GM18526 (cell line): Measurements from ENCODE around the gene KIF26B.

Experiments used
- POLR2A ChIP-seq: IDR thresholded peaks from 3 replicates; pipeline ENCODE4 v1.6.1; 2011; ENCODE audit not compliant: insufficient read length; ENCODE audit errors: extremely low read depth

The KIF26B gene

GRCh38 chr1:245463392-245464165, 308.8 kb downstream of the KIF26B start:
- no peak for TF ChIP-seq POLR2A

GRCh38 chr1:245464290-245464689, 309.5 kb downstream of the KIF26B start:
- no peak for TF ChIP-seq POLR2A

GRCh38 chr1:245465666-245466065, 310.9 kb downstream of the KIF26B start:
- no peak for TF ChIP-seq POLR2A

- no peak for TF ChIP-seq POLR2A
Measured at GRCh38 chr1:245466261-245466660, 311.5 kb downstream of the KIF26B start.

- no peak for TF ChIP-seq POLR2A
Measured at GRCh38 chr1:245467804-245468203, 313.0 kb downstream of the KIF26B start.

DNA sequence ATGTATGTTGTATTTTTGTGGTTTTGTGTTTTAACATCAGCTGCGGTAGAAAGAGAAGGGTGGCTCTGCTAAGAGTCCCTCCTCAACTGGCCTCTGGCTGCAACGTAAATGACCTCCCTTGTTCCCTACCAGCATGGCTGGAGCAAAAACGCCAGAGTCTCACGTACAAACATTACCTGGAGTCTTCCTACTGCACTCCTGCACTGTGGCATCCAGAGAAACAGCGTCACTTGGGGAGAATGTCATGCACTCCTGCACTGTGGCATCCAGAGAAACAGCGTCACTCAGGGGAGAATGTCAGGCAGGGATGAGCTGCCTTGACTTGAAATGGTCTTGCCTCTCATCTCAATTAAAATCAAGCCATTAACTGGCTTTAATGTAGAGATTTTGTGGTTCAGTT, 314.2 kb downstream of the KIF26B start:
- no peak for TF ChIP-seq POLR2A

DNA sequence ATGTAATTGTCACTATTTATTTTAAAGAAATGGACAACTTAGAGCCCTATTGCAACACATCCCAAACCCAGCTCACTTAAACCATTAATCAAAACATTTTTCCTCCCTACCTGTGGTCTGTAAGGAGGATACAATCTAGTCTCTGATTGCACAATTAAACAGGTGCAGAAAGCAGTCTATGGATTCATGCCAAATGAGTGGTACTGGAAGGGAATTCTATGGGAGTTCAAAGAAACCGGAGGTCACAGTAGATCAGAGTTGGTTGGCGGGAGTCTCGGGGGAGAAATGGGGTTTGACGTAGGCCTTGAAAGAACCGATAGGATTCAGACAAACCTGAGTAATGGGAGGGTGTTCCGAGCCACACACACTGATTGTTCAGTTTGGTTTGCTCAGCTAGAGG, 314.9 kb downstream of the KIF26B start:
- no peak for TF ChIP-seq POLR2A

GRCh38 chr1:245475126-245475525, 320.3 kb downstream of the KIF26B start:
- no peak for TF ChIP-seq POLR2A

DNA sequence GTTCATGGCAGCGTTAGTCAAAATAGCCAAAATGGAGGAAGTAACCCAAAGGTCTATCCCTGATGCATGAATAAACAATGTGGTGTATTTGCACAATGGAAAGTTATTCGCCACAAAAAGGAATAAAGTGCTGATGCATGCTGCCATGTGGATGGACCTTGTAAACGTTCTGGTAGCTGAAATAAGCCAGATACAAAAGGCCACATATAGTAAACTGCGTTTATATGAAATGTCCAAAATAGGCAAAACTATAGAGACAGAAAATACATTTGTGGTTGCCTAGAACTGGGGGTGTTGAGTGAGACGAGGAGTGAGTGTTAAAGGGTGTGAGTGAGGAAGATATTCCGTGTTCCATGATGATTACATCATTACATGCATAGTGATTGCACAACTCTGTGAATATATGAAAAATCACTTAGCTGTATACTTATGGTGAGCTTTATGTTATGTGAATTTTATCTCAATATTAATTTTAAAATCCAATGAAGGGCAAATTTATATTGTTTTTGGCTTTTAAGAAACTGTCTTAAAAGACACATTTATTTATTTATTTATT, 321.3 kb downstream of the KIF26B start:
- no peak for TF ChIP-seq POLR2A

GRCh38 chr1:245477941-245478340, 323.2 kb downstream of the KIF26B start:
- TF ChIP-seq POLR2A, result no peak

DNA sequence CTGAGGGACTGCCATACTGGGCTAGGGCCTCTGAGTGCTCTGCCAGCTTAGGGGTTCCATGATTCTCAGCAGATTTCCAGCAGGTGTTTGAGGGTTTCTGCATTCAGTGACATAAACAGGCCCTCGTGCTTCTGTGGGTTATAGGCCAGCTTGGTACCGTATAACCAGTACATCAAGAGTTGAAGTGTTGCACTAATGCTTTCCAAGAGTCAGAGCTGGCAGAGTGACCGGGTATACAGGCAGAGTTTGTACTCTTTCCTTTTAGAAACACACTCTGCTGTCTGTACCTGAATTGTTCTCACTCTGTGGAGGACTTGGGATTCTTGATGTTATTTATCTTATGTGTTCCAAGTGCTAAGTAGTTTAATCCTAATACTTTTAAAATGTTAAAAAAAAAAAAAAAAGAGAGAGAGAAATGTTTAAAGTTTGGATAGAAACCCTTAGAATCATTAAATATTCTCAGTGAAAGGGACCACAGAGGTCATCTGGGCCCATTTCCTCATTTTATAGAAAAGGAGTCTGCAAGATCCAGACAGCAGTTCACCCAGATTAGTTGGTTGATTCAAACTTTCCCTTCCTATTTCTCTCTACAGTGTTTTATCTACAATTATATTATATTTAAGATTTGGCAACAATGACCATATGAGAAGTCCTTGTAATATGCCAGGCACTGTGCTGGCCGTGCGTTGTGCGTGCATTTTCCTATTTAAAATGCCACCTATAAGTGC, 325.8 kb downstream of the KIF26B start:
- no peak for TF ChIP-seq POLR2A

- no peak for TF ChIP-seq POLR2A
Measured at GRCh38 chr1:245481261-245481660, 326.5 kb downstream of the KIF26B start.

- no peak for TF ChIP-seq POLR2A
Measured at GRCh38 chr1:245483247-245483646, 328.5 kb downstream of the KIF26B start.

DNA sequence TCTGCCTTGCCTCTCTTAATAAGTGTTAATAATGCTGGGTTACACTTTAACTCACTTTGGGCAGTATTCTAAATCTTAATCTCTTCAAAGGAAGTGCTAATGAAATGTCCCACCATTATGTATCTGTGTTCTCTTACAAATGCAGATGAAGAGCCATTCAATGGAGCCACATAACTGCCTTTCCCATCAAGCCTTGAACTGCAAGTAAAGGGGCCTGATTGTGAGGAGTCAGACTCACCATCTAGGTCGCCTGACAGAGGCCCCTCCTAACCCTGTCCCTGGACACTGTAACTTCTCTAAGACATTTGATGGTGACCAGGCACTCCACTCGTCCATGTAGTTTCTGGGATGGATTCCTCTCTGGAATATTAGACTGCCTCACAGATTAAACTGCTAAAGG, 329.4 kb downstream of the KIF26B start:
- no peak for TF ChIP-seq POLR2A

- TF ChIP-seq POLR2A, result no peak
Measured at GRCh38 chr1:245485996-245486395, 331.2 kb downstream of the KIF26B start.

DNA sequence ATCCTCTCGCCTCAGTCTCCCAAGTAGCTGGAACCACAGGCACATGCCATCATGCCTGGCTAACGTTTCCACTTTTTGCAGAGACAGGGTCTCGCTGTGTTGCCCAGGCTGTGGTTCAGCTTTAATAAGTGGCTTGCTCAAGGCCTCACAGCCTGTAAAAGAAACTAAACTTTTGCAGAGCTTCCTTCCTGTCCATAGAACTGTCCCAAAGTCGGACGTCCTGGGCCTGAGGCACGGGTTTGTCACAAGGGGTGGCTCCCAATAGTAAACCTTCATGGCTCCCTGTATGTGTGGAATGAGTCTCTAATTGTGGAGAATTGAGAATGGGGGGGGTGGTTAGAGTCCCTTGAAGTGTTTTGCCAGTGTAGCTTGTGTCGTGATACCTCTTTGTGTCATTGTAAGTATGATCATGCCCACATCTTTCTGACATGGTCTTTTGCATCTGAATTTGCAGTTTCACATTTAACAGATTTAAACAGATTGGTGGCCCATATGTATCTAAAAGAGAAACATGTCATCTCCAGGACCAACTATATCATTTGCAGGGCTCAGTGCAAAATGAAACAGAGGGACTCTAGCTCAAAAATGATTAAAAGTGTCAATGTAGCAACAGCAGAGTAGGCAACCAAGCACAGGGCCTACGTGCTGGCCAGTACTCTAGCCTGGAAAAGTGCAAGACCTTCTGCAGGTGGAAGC, 332.1 kb downstream of the KIF26B start:
- TF ChIP-seq POLR2A, result no peak
